Activated naive CD4-positive, alpha-beta T cell treated with Interleukin-2 at 50 U/mL for 16 hours (primary cell): ENCODE data around the gene LTV1.

Experiments used
- DNase-seq: peaks from one replicate; pipeline ENCODE4 v3.0.0-alpha.2; 2020

Gene LTV1

DNA sequence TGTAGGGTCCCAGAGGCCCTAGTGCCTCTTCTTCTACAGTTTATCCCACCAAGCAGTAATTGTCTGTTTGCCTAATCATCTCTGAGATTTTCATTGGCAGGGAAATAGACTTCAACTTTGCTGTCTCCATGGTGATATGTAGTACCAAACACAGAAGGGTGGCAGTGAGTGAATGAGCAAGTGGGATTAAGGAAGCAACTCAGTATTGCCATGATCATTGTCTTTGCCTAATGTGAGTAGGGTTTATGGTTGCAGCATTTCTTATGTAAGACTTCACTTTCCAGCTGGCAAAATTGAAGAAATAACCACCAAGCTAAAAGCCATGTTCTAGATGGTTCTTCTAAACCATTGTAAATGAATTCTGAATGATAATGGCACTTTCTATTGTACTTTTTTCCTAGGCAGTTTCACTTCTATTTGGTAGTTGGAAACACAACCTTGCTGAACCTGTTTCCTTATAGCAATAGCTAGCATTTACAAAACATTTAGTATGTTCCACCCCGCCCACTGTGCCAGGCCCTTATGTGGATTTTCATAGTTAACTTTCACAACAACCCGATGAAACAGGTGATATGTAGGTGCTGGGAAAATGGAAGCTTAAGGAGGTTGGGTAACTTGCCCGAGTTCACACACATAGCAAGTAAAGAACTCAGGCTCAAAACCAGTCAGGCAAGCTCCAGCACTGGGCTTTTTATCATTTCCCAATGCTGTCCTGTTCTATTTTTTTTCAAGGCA, 53.2 kb downstream of the LTV1 start:
- no peak for DNase-seq

DNA sequence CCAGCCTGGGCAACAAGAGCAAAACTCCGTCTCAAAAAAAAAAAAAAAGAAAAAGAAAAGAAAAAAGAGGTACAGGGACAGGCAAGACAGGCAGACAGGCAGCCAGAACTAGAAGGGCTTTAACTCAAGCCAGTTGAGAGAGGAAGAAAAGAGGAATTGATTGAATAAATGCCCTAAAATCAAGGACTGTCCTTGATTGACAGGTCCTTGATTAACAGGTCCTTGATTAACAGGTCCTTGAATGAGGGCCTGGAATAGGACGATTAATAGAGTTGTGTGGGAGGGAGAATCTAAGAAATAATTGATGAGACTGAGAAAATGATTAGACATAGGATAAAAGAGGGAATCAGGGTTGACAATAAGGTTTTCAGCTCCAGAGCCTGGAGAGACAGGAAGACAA, 57.2 kb downstream of the LTV1 start:
- DNase-seq: no peak

DNA sequence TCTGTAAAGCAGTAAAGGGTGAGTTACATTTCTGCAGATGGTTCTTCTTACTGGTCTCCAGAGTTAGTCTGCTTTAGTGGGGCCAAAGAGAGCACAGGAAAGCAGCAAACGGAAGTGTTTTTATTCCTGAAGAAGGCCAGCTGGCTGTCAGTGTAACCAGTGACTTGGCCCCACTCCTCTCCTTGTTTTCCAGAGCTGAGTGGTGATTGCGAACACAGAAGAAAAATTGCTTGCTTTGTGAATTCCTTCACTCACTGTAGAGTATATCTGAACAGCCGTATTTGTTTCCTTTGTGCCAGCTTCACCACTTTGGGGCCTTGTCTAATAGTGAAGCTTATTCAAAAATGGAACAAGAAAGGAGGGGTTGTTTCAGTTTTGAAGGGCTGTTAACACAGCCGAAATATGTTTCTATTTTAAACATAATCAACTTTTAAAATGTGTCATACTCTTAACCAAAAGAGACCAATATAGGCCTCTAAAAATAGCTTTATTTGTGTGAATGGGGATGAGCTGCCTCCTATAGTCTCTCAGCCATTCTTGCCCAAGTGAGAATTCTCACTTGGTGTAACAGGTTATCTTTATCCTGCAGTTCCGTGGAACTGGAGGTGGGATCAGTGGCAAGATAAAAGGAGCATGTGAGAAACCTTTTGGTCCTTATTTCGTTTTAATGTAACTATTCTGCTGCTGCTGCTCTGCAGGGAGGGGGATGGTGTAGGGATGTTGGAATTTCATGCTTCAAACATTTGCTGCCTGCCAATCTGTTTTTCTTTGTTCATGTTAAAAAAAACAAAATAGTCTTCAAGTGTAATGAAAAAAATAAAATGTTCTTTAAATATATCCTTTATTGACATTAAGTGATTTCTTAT, 59.0 kb downstream of the LTV1 start:
- no peak for DNase-seq

DNA sequence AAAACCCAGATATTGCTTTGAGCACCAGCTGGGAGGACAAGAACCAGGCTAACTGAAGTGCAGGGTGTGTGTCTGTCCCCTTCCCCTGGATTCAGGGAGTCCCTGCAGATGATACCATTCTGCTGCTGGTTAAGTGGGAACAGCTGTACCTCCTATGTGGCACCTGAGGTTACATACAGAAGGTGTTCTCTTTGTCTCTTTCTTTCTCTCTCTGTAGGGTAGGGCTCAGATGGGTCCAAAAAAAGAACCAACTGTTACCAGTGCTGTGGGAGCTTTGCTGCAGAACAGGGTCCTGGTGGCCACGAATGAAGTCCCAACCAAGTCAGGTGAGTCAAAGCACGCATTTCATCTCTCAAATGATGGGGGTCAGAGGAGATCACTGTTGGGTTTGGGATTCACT, 59.7 kb downstream of the LTV1 start:
- DNase-seq: no peak

DNA sequence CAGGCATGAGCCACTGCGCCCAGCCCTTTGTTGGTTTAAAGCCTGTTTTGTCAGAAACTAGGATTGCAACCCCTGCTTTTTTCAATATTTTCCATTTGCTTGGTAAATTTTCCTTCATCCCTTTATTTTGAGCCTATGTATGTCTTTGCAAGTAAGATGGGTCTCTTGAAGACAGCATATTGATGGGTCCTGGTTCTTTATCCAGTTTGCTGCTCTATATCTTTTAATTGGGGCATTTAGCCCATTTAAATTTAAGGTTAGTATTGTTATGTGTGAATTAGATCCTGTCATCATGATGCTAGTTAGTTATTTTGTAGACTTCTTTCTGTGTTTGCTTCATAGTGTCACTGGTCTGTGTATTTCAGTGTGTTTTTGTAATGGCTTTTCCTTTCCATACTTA, 67.9 kb downstream of the LTV1 start:
- no peak for DNase-seq

DNA sequence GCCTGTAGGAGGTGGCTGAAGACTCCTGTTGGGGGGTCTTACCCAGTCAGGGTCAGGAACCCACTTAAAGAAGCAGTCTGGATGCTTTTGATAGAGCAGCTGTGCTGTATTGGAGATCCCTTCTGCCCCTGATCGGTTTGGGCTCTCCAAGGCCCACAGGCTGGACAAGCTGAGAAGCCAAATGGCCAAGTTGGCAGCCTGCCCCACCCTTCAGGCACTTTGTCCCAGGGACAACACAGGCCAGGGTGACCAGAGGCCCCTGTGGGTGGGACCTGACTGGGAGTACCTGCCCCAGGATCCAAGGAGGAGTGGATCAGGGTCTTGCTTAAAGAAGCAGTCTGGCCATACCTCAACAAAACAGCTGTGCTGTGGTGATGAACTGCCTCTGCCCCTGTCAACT, 69.5 kb downstream of the LTV1 start:
- DNase-seq: no peak
